Lung (tissue), 12 donors: ENCODE measurements around the gene HIRA. TPM values are rescaled to one million over a fixed set of nuclear protein-coding genes. Genes with fewer than 3 reads are reported as not detected.
"Not testable (repeated sequence)": the region's sequence is repeated elsewhere in the genome, so short reads cannot be mapped to it uniquely, and the experiment has no call there.

Experiments used
- ATAC-seq: fragments of 200-7000 bp; cut with Tn5 transposase; one replicate; pipeline ENCODE4 v1.9.1; 2020; ENCODE audit warnings: moderate number of reproducible peaks; ENCODE audit not compliant: insufficient read depth, low FRiP score
- DNase-seq, 3 donors: peaks; one replicate each; pipeline ENCODE4 v3.0.0-alpha.2; 2013 to 2017
- H3K27ac ChIP-seq, 2 donors: one replicate each; pipeline ENCODE4 v1.5.1; 2013; ENCODE audit warnings: mild to moderate bottlenecking in 2 of 2, moderate library complexity in 2 of 2, control low read depth in 1 of 2, inconsistent platforms in 1 of 2, low read depth in 1 of 2, low read length in 1 of 2
- H3K27me3 ChIP-seq, 3 donors: one replicate each; pipeline ENCODE4 v1.5.1; 2013; ENCODE audit warnings: low read length in 2 of 3; ENCODE audit not compliant: control insufficient read depth in 3 of 3, insufficient read depth in 3 of 3
- H3K36me3 ChIP-seq, 4 donors: one replicate each; pipeline ENCODE4 v1.5.1; 2013; ENCODE audit warnings: low read length in 4 of 4, mild to moderate bottlenecking in 1 of 4, moderate library complexity in 1 of 4; ENCODE audit not compliant: control insufficient read depth in 4 of 4, insufficient read depth in 4 of 4
- H3K4me1 ChIP-seq, 5 donors: one replicate each; pipeline ENCODE4 v1.5.1; 2013; ENCODE audit warnings: low read length in 5 of 5, mild to moderate bottlenecking in 2 of 5, moderate library complexity in 1 of 5; ENCODE audit not compliant: control insufficient read depth in 5 of 5, insufficient read depth in 5 of 5
- H3K4me3 ChIP-seq: one replicate; pipeline ENCODE4 v1.5.1; 2013; ENCODE audit warnings: mild to moderate bottlenecking, control low read depth, moderate library complexity
- H3K9ac ChIP-seq, 2 donors: one replicate each; pipeline ENCODE4 v1.5.1; 2013; ENCODE audit warnings: low read length in 2 of 2, control low read depth in 1 of 2; ENCODE audit not compliant: insufficient read depth in 1 of 2
- H3K9me3 ChIP-seq, 4 donors: one replicate each; pipeline ENCODE4 v1.5.1; 2013; ENCODE audit warnings: low read length in 3 of 4, mild to moderate bottlenecking in 1 of 4, moderate library complexity in 1 of 4; ENCODE audit not compliant: control insufficient read depth in 4 of 4, insufficient read depth in 3 of 4
- CTCF ChIP-seq: IDR thresholded peaks from 2 replicates; pipeline ENCODE4 v1.5.1; 2012; ENCODE audit warnings: mild to moderate bottlenecking; ENCODE audit errors: control extremely low read depth, extremely low read depth
- WGBS, 2 donors: extraction: QIAGEN DNeasy Blood & Tissue Kit; methylation state at CpG; one replicate each; pipeline ENCODE4 v1.1.7; 2013; 5-methylcytosine and 5-hydroxymethylcytosine counted together
- polyA plus RNA-seq, 2 donors: library from polyadenylated mRNA; stranded (reverse); fragments of 200-250 nt; gene quantifications; one replicate each; pipeline ENCODE4 v1.2.1, GENCODE V29; 2013
- total RNA-seq, 2 donors: library from RNA; depleted of rRNA in 1 of 2; stranded (reverse); fragments of >200 nt in 1 of 2; gene quantifications; one replicate each; pipeline ENCODE4 v1.2.1, GENCODE V29; 2014 to 2021
- donor health status: control.
- donor health status: control.
- donor health status: Bipolar disorder and iron deficiency.
- donor health status: healthy.
- donor health status: DM: yes; HTN: yes; CAD: no.

HIRA gene
- total and polyA plus RNA-seq, 4 donors, result 7.5 to 27.2 (median 17.3) TPM

GRCh38 chr22:19447330-19448075, 16.0 kb upstream of the HIRA start, which contains the start of gene C22orf39:
Gene C22orf39 (minus strand): TSS chr22:19447711. CDS start chr22:19447688, 23 bp downstream.
- H3K36me3 ChIP-seq, result peaks cover 2 to 14% (median 3%) of the 10 kb centered on the region in 4 donors
- peaks cover 3 to 19% (median 10%) of the 10 kb centered on the region in 5 donors for H3K4me1 ChIP-seq
- peak within 1 kb of the TSS; percentile 90 for H3K4me3 ChIP-seq
- no peaks in the 10 kb centered on the region for H3K27me3 ChIP-seq
- TF ChIP-seq CTCF, result no peak
- 0 to 1% methylated on average over 73 to 92 of the region's 92 CpGs for WGBS, 2 donors
- peak; percentile 94 for ATAC-seq
- H3K27ac ChIP-seq, result peak within 1 kb of the TSS; percentile 96 to 99
- DNase-seq, result peak; percentile 93 to 96 (median 94)
- no peaks in the 10 kb centered on the region for H3K9me3 ChIP-seq
- peak within 1 kb of the TSS; percentile 67 to 77 for H3K9ac ChIP-seq

GRCh38 chr22:19446603-19447329, 15.2 kb upstream of the HIRA start:
- H3K36me3 ChIP-seq, result peaks cover 2 to 14% (median 3%) of the 10 kb centered on the region in 4 donors
- no peaks in the 10 kb centered on the region for H3K9me3 ChIP-seq
- TF ChIP-seq CTCF, result no peak
- peak overlapping the region; percentile 54 to 77 for H3K9ac ChIP-seq
- H3K4me1 ChIP-seq, result peaks cover 3 to 19% (median 11%) of the 10 kb centered on the region in 5 donors
- H3K27me3 ChIP-seq, result no peaks in the 10 kb centered on the region
- H3K27ac ChIP-seq, result peak overlapping the region; percentile 96 to 99
- H3K4me3 ChIP-seq, result peak overlapping the region; percentile 90
- DNase-seq (no peak), ATAC-seq (no peak)
- 21 to 27% methylated on average over 22 of the region's 22 CpGs for WGBS, 2 donors

- not testable (repeated sequence) for ATAC-seq, H3K9ac ChIP-seq, H3K27ac ChIP-seq, H3K27me3 ChIP-seq, DNase-seq, H3K9me3 ChIP-seq, H3K4me3 ChIP-seq
- peaks cover 2 to 12% (median 3%) of the 10 kb centered on the region in 4 donors for H3K36me3 ChIP-seq
- H3K4me1 ChIP-seq, result peaks cover 3 to 19% (median 11%) of the 10 kb centered on the region in 5 donors
- WGBS, 2 donors, result 91 to 94% methylated on average over 9 of the region's 9 CpGs
Observed at GRCh38 chr22:19445279-19445982, 13.9 kb upstream of the HIRA start.
